AG04449 (cell line): ENCODE data around the gene SNAI1.

Source experiments
- CTCF ChIA-PET: fragments of 350-600 bp; formaldehyde crosslinking; extraction: SDS; loops from one replicate; lab custom pipeline; 2021; ENCODE audit warnings: antibody characterized with exemption; lab: Yijun Ruan, JAX
- POLR2A ChIA-PET: fragments of 400-600, 350-600 bp; formaldehyde crosslinking; extraction: SDS; loops from one replicate; lab custom pipeline; 2020; ENCODE audit warnings: antibody characterized with exemption, inconsistent platforms; lab: Yijun Ruan, JAX
- DNase-seq: peaks from one replicate; pipeline ENCODE4 v3.0.0-alpha.2; 2010; ENCODE audit warnings: low read depth, low spot score
- H3K4me3 ChIP-seq: 2 replicates; pipeline ENCODE4 v1.5.1; 2011; ENCODE audit warnings: low read depth, mild to moderate bottlenecking, control low read depth, low read length
- CTCF ChIP-seq: IDR thresholded peaks from one replicate; pipeline ENCODE4 v1.5.1; 2011; ENCODE audit warnings: mild to moderate bottlenecking, moderate library complexity, low read length, control low read depth, inconsistent platforms; ENCODE audit not compliant: insufficient read depth; ENCODE audit errors: missing control alignments

Gene SNAI1

GRCh38 chr20:50036703-50037102, 53.9 kb downstream of the SNAI1 start:
- no peak for DNase-seq
- POLR2A ChIA-PET, result interaction anchor here (1.0 to 1.5 kb wide), 2 partner anchors 50 to 53 kb away, joined by 4 to 5 read pairs; no protein-coding TSS in a partner anchor
- TF ChIP-seq CTCF, result no peak
- CTCF ChIA-PET, result interaction anchor here (0.8 to 2.6 kb wide), 6 partner anchors 10 to 57 kb away, joined by 3 to 13 read pairs (median 3); no protein-coding TSS in a partner anchor
- no peak overlapping the region for H3K4me3 ChIP-seq

GRCh38 chr20:50037123-50037522, 54.3 kb downstream of the SNAI1 start:
- no peak for TF ChIP-seq CTCF
- H3K4me3 ChIP-seq, result no peak overlapping the region
- POLR2A ChIA-PET, result interaction anchor here (1.0 to 1.5 kb wide), 3 partner anchors 49 to 53 kb away, joined by 3 to 5 read pairs (median 4); no protein-coding TSS in a partner anchor
- CTCF ChIA-PET, result interaction anchor here (1.0 to 2.6 kb wide), 4 partner anchors 9 to 58 kb away, joined by 3 to 13 read pairs (median 6); no protein-coding TSS in a partner anchor
- DNase-seq, result no peak

GRCh38 chr20:50037575-50037974, 54.8 kb downstream of the SNAI1 start:
- no peak overlapping the region for H3K4me3 ChIP-seq
- TF ChIP-seq CTCF, result no peak
- no peak for DNase-seq
- POLR2A ChIA-PET, result interaction anchor here (1.0 to 1.5 kb wide), 3 partner anchors 50 to 54 kb away, joined by 3 to 5 read pairs (median 4); no protein-coding TSS in a partner anchor
- CTCF ChIA-PET, result interaction anchor here (2.2 to 2.6 kb wide), 2 partner anchors 33 to 58 kb away, joined by 9 to 13 read pairs; no protein-coding TSS in a partner anchor

- POLR2A ChIA-PET, result interaction anchor here (1.2 kb wide), 1 partner anchor 10 kb away, joined by 4 read pairs; no protein-coding TSS in a partner anchor
Observed at GRCh38 chr20:50038169-50038568, 55.4 kb downstream of the SNAI1 start.

More at GRCh38 chr20:50038169-50038568, 55.4 kb downstream of the SNAI1 start:
- CTCF ChIA-PET, result interaction anchor here (2.2 kb wide), 1 partner anchor 33 kb away, joined by 9 read pairs; no protein-coding TSS in a partner anchor
- DNase-seq, result no peak
- H3K4me3 ChIP-seq, result no peak overlapping the region
- no peak for TF ChIP-seq CTCF
